Lower leg skin (tissue), 3 donors: ENCODE results near the gene PSORS1C2.

Experiments used
- CTCF ChIP-seq, 3 donors: fragments of 450-650 bp; IDR thresholded peaks; one replicate each; pipeline ENCODE4 v1.5.1; 2016; ENCODE audit warnings: antibody characterized with exemption in 3 of 3, mild to moderate bottlenecking in 3 of 3, moderate library complexity in 2 of 3
- POLR2A ChIP-seq, 2 donors: fragments of 450-650 bp; IDR thresholded peaks; one replicate each; pipeline ENCODE4 v1.6.1; 2016 to 2017; ENCODE audit warnings: antibody characterized with exemption in 2 of 2, mild to moderate bottlenecking in 1 of 2, moderate library complexity in 1 of 2

GRCh38 chr6:31115941-31116560 is 22.8 kb downstream of the PSORS1C2 start:
- TF ChIP-seq CTCF (IDR thresholded peaks at IDR 0.05) (no peak), POLR2A (IDR thresholded peaks at IDR 0.05) (no peak)
